H1 (cell line): Measurements from ENCODE around the gene ZNF462. TPM values are rescaled to one million over a fixed set of nuclear protein-coding genes. Genes with fewer than 3 reads are reported as not detected.
A peak's percentile ranks its signal among the peaks of the same experiment; 100 is the strongest.

ENCODE experiments used
- CTCF ChIA-PET: fragments of 300-600 bp; sonication (Branson Sonifier 250); formaldehyde crosslinking; loops from one replicate; lab custom pipeline; 2021; ENCODE audit not compliant: partially characterized antibody; lab: Charles Lee
- POLR2A ChIA-PET: fragments of 300-600 bp; sonication (Branson Sonifier 250); formaldehyde crosslinking; loops from one replicate; lab custom pipeline; 2021; ENCODE audit warnings: inconsistent platforms; ENCODE audit not compliant: partially characterized antibody; lab: Charles Lee
- DNase-seq, 2 experiments: peaks; one replicate each; pipeline versions ENCODE4 v3.0.0 to v3.0.0-alpha.2; 2010 to 2022; ENCODE audit warnings: low spot score in 2 of 2, low read depth in 1 of 2, mixed read lengths in 1 of 2
- FAIRE-seq: peaks from 2 replicates; lab custom pipeline; 2011; peaks lifted over from hg19 to GRCh38; lab: Jason Lieb, UNC
- H2AFZ ChIP-seq: 2 replicates; pipeline ENCODE4 v1.8.1; 2012; ENCODE audit warnings: low read length, inconsistent platforms
- H2AK5ac ChIP-seq: 2 replicates; pipeline ENCODE4 v1.6.1; 2013; ENCODE audit warnings: low read depth, low read length
- H2BK120ac ChIP-seq: replicated peaks from 2 replicates; pipeline ENCODE3; 2013; ENCODE audit warnings: low read depth, low read length, inconsistent platforms
- H2BK12ac ChIP-seq: 2 replicates; pipeline ENCODE4 v1.6.1; 2013; ENCODE audit warnings: low read depth, low read length
- H2BK15ac ChIP-seq: 2 replicates; pipeline ENCODE4 v1.6.1; 2013; ENCODE audit warnings: low read length
- H2BK20ac ChIP-seq: 2 replicates; pipeline ENCODE4 v1.6.1; 2013; ENCODE audit warnings: low read length
- H2BK5ac ChIP-seq: 2 replicates; pipeline ENCODE4 v1.6.1; 2013; ENCODE audit warnings: low read depth, low read length
- H3K14ac ChIP-seq: 2 replicates; pipeline ENCODE4 v1.6.1; 2013; ENCODE audit warnings: inconsistent platforms; ENCODE audit not compliant: insufficient read length
- H3K18ac ChIP-seq: 2 replicates; pipeline ENCODE4 v1.6.1; 2013; ENCODE audit warnings: low read length; ENCODE audit errors: extremely low read depth
- H3K23ac ChIP-seq: 2 replicates; pipeline ENCODE4 v1.6.1; 2013; ENCODE audit warnings: inconsistent platforms; ENCODE audit not compliant: insufficient read length
- H3K23me2 ChIP-seq: 2 replicates; pipeline ENCODE4 v1.6.1; 2013; ENCODE audit warnings: low read depth, low read length
- H3K27ac ChIP-seq: 2 replicates; pipeline ENCODE4 v1.6.1; 2011; ENCODE audit warnings: low read depth, low read length, inconsistent platforms
- H3K27me3 ChIP-seq, 4 experiments: replicated peaks in 1 of 4; 1 replicate in 1 of 4; 2 replicates in 3 of 4; pipeline versions ENCODE4 v1.6.1 to v1.8.1; 2011 to 2013; ENCODE audit warnings: low read length in 3 of 4, mild to moderate bottlenecking in 3 of 4, inconsistent platforms in 2 of 4, mixed read lengths in 2 of 4, moderate library complexity in 1 of 4; ENCODE audit not compliant: control insufficient read depth in 3 of 4, insufficient read depth in 3 of 4; ENCODE audit errors: extremely low read depth in 1 of 4
- H3K36me3 ChIP-seq, 4 experiments: 2 replicates each; pipeline versions ENCODE4 v1.6.1 to v1.8.1; 2011 to 2013; ENCODE audit warnings: mild to moderate bottlenecking in 4 of 4, low read length in 3 of 4, moderate library complexity in 2 of 4, control low read depth in 1 of 4, inconsistent platforms in 1 of 4; ENCODE audit not compliant: insufficient read depth in 4 of 4, control insufficient read depth in 2 of 4
- H3K4ac ChIP-seq: replicated peaks from 2 replicates; pipeline ENCODE3; 2013; ENCODE audit warnings: low read length, low read depth, mixed read lengths, inconsistent platforms; ENCODE audit not compliant: insufficient read length
- H3K4me1 ChIP-seq, 4 experiments: replicated peaks in 1 of 4; 1 replicate in 1 of 4; 2 replicates in 3 of 4; pipeline versions ENCODE4 v1.6.1 to v1.8.1; 2011 to 2013; ENCODE audit warnings: low read length in 3 of 4, inconsistent platforms in 2 of 4, mixed read lengths in 1 of 4; ENCODE audit not compliant: insufficient read depth in 4 of 4, control insufficient read depth in 3 of 4
- H3K4me2 ChIP-seq, 2 experiments: 2 replicates each; pipeline versions ENCODE4 v1.6.1 to v1.8.1; 2011 to 2013; ENCODE audit warnings: low read depth in 2 of 2, low read length in 2 of 2, control low read depth in 1 of 2, inconsistent platforms in 1 of 2, mild to moderate bottlenecking in 1 of 2; ENCODE audit not compliant: insufficient read depth in 1 of 2
- H3K4me3 ChIP-seq, 4 experiments: fragments of 200-600, 300-600 bp in 1 of 4; sonication (generic), shearing (Covaris generic), sonication (Bioruptor Twin) in 1 of 4; 2 replicates each; pipeline versions ENCODE4 v1.5.1 to v1.8.1; 2011 to 2016; ENCODE audit warnings: low read length in 4 of 4, low read depth in 3 of 4, control low read depth in 2 of 4, inconsistent platforms in 2 of 4, mild to moderate bottlenecking in 2 of 4, mixed read lengths in 1 of 4, moderate library complexity in 1 of 4; ENCODE audit not compliant: insufficient read depth in 2 of 4; ENCODE audit errors: extremely low read depth in 1 of 4
- H3K56ac ChIP-seq: replicated peaks from 2 replicates; pipeline ENCODE3; 2013; ENCODE audit warnings: low read depth, mild to moderate bottlenecking, mixed read lengths, low read length, inconsistent platforms; ENCODE audit not compliant: insufficient read length
- H3K79me1 ChIP-seq: 2 replicates; pipeline ENCODE4 v1.6.1; 2013; ENCODE audit warnings: low read depth, low read length, control low read depth
- H3K79me2 ChIP-seq, 2 experiments: 2 replicates each; pipeline versions ENCODE4 v1.6.1 to v1.8.1; 2012 to 2013; ENCODE audit warnings: low read length in 2 of 2, mild to moderate bottlenecking in 2 of 2, inconsistent platforms in 1 of 2; ENCODE audit not compliant: insufficient read depth in 2 of 2, control insufficient read depth in 1 of 2
- H3K9ac ChIP-seq, 4 experiments: replicated peaks in 1 of 4; 1 replicate in 1 of 4; 2 replicates in 3 of 4; pipeline versions ENCODE4 v1.6.1 to v1.8.1; 2011 to 2013; ENCODE audit warnings: low read depth in 3 of 4, low read length in 3 of 4, control low read depth in 2 of 4, mild to moderate bottlenecking in 2 of 4, moderate library complexity in 2 of 4, inconsistent platforms in 1 of 4; ENCODE audit errors: extremely low read depth in 1 of 4
- H3K9me3 ChIP-seq, 2 experiments: 2 replicates each; pipeline versions ENCODE4 v1.6.1 to v1.8.1; 2012 to 2013; ENCODE audit warnings: mild to moderate bottlenecking in 2 of 2, moderate library complexity in 2 of 2, control low read depth in 1 of 2, inconsistent platforms in 1 of 2, low read depth in 1 of 2, low read length in 1 of 2, mixed read lengths in 1 of 2; ENCODE audit not compliant: insufficient read depth in 2 of 2
- H4K20me1 ChIP-seq, 2 experiments: replicated peaks in 1 of 2; 2 replicates each; pipeline versions ENCODE3 to v1.8.1; 2011 to 2013; ENCODE audit warnings: inconsistent platforms in 2 of 2, low read length in 2 of 2, mild to moderate bottlenecking in 1 of 2; ENCODE audit not compliant: insufficient read depth in 2 of 2, control insufficient read depth in 1 of 2
- H4K5ac ChIP-seq: 2 replicates; pipeline ENCODE4 v1.6.1; 2013; ENCODE audit warnings: low read length, low read depth, mixed read lengths, inconsistent platforms; ENCODE audit not compliant: insufficient read length
- H4K8ac ChIP-seq: 2 replicates; pipeline ENCODE4 v1.8.0; 2013; ENCODE audit warnings: mild to moderate bottlenecking, moderate library complexity, low read length, inconsistent platforms; ENCODE audit not compliant: insufficient read depth; ENCODE audit errors: extremely low read depth
- H4K91ac ChIP-seq: replicated peaks from 2 replicates; pipeline ENCODE3; 2013; ENCODE audit warnings: low read length, mixed read lengths, inconsistent platforms; ENCODE audit not compliant: insufficient read length
- JUND ChIP-seq: IDR thresholded peaks from 2 replicates; pipeline ENCODE4 v1.6.1; 2011; ENCODE audit warnings: mild to moderate bottlenecking, improper control_type of control experiment, low read length
- NANOG ChIP-seq: IDR thresholded peaks from 2 replicates; pipeline ENCODE4 v1.6.1; 2011; ENCODE audit warnings: low read length, low read depth, mild to moderate bottlenecking, inconsistent platforms; ENCODE audit not compliant: insufficient read depth, poor library complexity, severe bottlenecking
- SP4 ChIP-seq: IDR thresholded peaks from 2 replicates; pipeline ENCODE4 v1.6.1; 2012; ENCODE audit warnings: low read length, inconsistent platforms
- WGBS, 2 experiments: shearing (Covaris generic) in 1 of 2; methylation state at CpG; one replicate each; pipeline versions ENCODE4 v1.1.6 to v1.1.7; 2013 to 2015; ENCODE audit warnings: low lambda C conversion rate in 2 of 2, mixed read lengths in 2 of 2, inconsistent platforms in 1 of 2, low coverage in 1 of 2, missing lambda C conversion rate in 1 of 2; ENCODE audit not compliant: insufficient replicate concordance in 2 of 2, insufficient coverage in 1 of 2, insufficient read length in 1 of 2; ENCODE audit errors: extremely low coverage in 1 of 2, missing lambda C conversion rate in 1 of 2; 5-methylcytosine and 5-hydroxymethylcytosine counted together
- polyA plus RNA-seq, 7 experiments: library from polyadenylated mRNA; depleted of rRNA in 3 of 7; stranded (reverse) in 5 of 7; unstranded in 2 of 7; fragments of >200 nt in 5 of 7; fragments of 200-250 nt in 2 of 7; gene quantifications; 1 replicate in 5 of 7; 2 replicates in 1 of 7; 4 replicates in 1 of 7; pipeline versions ENCODE4 v1.2.1 to v1.2.3, GENCODE V29; 2011 to 2013; ENCODE audit warnings: missing spikeins in 2 of 7, mixed read lengths in 2 of 7
- total RNA-seq: library from RNA; stranded (reverse); fragmentation: NEBNext Ultra II Directional; extraction: Animal tissue kit (Norgen Biotek cat#: 25700); gene quantifications from 2 replicates; pipeline ENCODE4 v1.2.1, GENCODE V29; 2021

The ZNF462 gene
- total and polyA plus RNA-seq, 2 of the 8 experiments (the other 6 are each of a cell fraction or from before 2014, with no cell fraction given): 30.0 to 163 TPM

- CTCF ChIA-PET: interaction anchor here (1.3 kb wide), 1 partner anchor 47 kb away, joined by 3 read pairs; no protein-coding TSS in a partner anchor
- H2BK20ac ChIP-seq: no peak overlapping the region
Measured at GRCh38 chr9:107049803-107050184, 186.8 kb downstream of the ZNF462 start.

More at GRCh38 chr9:107049803-107050184, 186.8 kb downstream of the ZNF462 start:
- H3K36me3 ChIP-seq: no peaks in the 10 kb centered on the region
- H3K18ac ChIP-seq: no peak overlapping the region
- H3K4me1 ChIP-seq: peaks cover 0 to 15% (median 7%) of the 10 kb centered on the region in 4 experiments; a peak in 6 of 7 replicates
- H3K4ac ChIP-seq: no peak overlapping the region
- no peak overlapping the region for H3K27ac ChIP-seq
- no peaks in the 10 kb centered on the region for H4K20me1 ChIP-seq
- no peak for TF ChIP-seq SP4
- TF ChIP-seq NANOG: peak; percentile 16
- no peak for TF ChIP-seq JUND
- peak overlapping the region; percentile 36 for H4K91ac ChIP-seq
- no peak overlapping the region for H2BK5ac ChIP-seq
- H4K8ac ChIP-seq: no peak overlapping the region
- H2BK120ac ChIP-seq: no peak overlapping the region
- no peaks in the 10 kb centered on the region for H3K23me2 ChIP-seq
- DNase-seq (no peak), FAIRE-seq (no peak)
- H3K4me3 ChIP-seq: no peak overlapping the region
- no peak overlapping the region for H3K9ac ChIP-seq
- no peak overlapping the region; the same call in 1 of the 2 replicates for H2AFZ ChIP-seq
- no peaks in the 10 kb centered on the region for H3K79me1 ChIP-seq
- no peak overlapping the region for H3K56ac ChIP-seq
- 55% methylated on average over 2 of the region's 2 CpGs; no CpG with 5 or more reads in 1 of the 2 experiments for WGBS, 2 experiments
- POLR2A ChIA-PET: interaction anchor here (1.2 to 1.3 kb wide), 2 partner anchors 12 to 15 kb away, joined by 3 read pairs; no protein-coding TSS in a partner anchor
- H3K14ac ChIP-seq: no peak overlapping the region
- no peaks in the 10 kb centered on the region for H3K79me2 ChIP-seq
- no peak overlapping the region for H3K23ac ChIP-seq
- H2BK15ac ChIP-seq: no peak overlapping the region
- H3K9me3 ChIP-seq: no peaks in the 10 kb centered on the region; a peak in 1 of 4 replicates
- no peaks in the 10 kb centered on the region; a peak in 1 of 7 replicates for H3K27me3 ChIP-seq
- H3K4me2 ChIP-seq: no peak overlapping the region
- H2BK12ac ChIP-seq: no peak overlapping the region
- no peak overlapping the region for H2AK5ac ChIP-seq
- H4K5ac ChIP-seq: no peak overlapping the region
